ENCODE data around the gene E4F1.
"Not testable (repeated sequence)": the region's sequence is repeated elsewhere in the genome, so short reads cannot be mapped to it uniquely, and the experiment has no call there.

E4F1 gene

GRCh38 chr16:2266887-2267286, 43.5 kb downstream of the E4F1 start:
- in situ Hi-C loops (cut with MboI; ENCODE audit: low pct_unique_long_range_greater_than_20kb, low sequenced_read_pairs); DNase-seq: not testable (repeated sequence)

GRCh38 chr16:2267505-2267912, 44.1 kb downstream of the E4F1 start:
- DNase-seq; in situ Hi-C loops (cut with MboI; ENCODE audit: low pct_unique_long_range_greater_than_20kb, low sequenced_read_pairs): not testable (repeated sequence)

GRCh38 chr16:2267913-2268666, 44.7 kb downstream of the E4F1 start, which contains the start of gene RNPS1:
RNPS1 (minus strand) TSS chr16:2268126; CDS start chr16:2264643, 3,483 bp downstream.
- in situ Hi-C loops (cut with MboI; ENCODE audit: low pct_unique_long_range_greater_than_20kb, low sequenced_read_pairs), result no loop called here
- peak; percentile 98 for DNase-seq

GRCh38 chr16:2270070-2270462, 46.7 kb downstream of the E4F1 start:
- in situ Hi-C loops (cut with MboI; ENCODE audit: low pct_unique_long_range_greater_than_20kb, low sequenced_read_pairs), result no loop called here
- DNase-seq, result no peak

GRCh38 chr16:2270588-2271470, 47.4 kb downstream of the E4F1 start:
- no peak for DNase-seq
- in situ Hi-C loops (cut with MboI; ENCODE audit: low pct_unique_long_range_greater_than_20kb, low sequenced_read_pairs), result no loop called here

GRCh38 chr16:2271848-2272461, 48.6 kb downstream of the E4F1 start:
- in situ Hi-C loops (cut with MboI; ENCODE audit: low pct_unique_long_range_greater_than_20kb, low sequenced_read_pairs), result no loop called here
- no peak for DNase-seq

GRCh38 chr16:2273484-2273883, 50.1 kb downstream of the E4F1 start:
- DNase-seq, result no peak
- in situ Hi-C loops (cut with MboI; ENCODE audit: low pct_unique_long_range_greater_than_20kb, low sequenced_read_pairs), result no loop called here

GRCh38 chr16:2273931-2274330, 50.5 kb downstream of the E4F1 start:
- DNase-seq, result no peak
- in situ Hi-C loops (cut with MboI; ENCODE audit: low pct_unique_long_range_greater_than_20kb, low sequenced_read_pairs), result no loop called here

GRCh38 chr16:2275476-2276367, 52.3 kb downstream of the E4F1 start:
- in situ Hi-C loops (cut with MboI; ENCODE audit: low pct_unique_long_range_greater_than_20kb, low sequenced_read_pairs), result loop anchor here (25.0 kb wide), 1 partner anchor 387 kb away; no protein-coding TSS in a partner anchor
- DNase-seq, result no peak

GRCh38 chr16:2276368-2277195, 53.2 kb downstream of the E4F1 start:
- DNase-seq, result no peak
- in situ Hi-C loops (cut with MboI; ENCODE audit: low pct_unique_long_range_greater_than_20kb, low sequenced_read_pairs), result loop anchor here (25.0 kb wide), 1 partner anchor 386 kb away; no protein-coding TSS in a partner anchor

- DNase-seq, result no peak
- in situ Hi-C loops (cut with MboI; ENCODE audit: low pct_unique_long_range_greater_than_20kb, low sequenced_read_pairs), result loop anchor here (25.0 kb wide), 1 partner anchor 385 kb away; no protein-coding TSS in a partner anchor
Observed at GRCh38 chr16:2277466-2278271, 54.3 kb downstream of the E4F1 start.

- in situ Hi-C loops (cut with MboI; ENCODE audit: low pct_unique_long_range_greater_than_20kb, low sequenced_read_pairs), result loop anchor here (25.0 kb wide), 1 partner anchor 384 kb away; no protein-coding TSS in a partner anchor
- no peak for DNase-seq
Observed at GRCh38 chr16:2278272-2278608, 54.8 kb downstream of the E4F1 start.

GRCh38 chr16:2278956-2279800, 55.8 kb downstream of the E4F1 start:
- no peak for DNase-seq
- in situ Hi-C loops (cut with MboI; ENCODE audit: low pct_unique_long_range_greater_than_20kb, low sequenced_read_pairs), result loop anchor here (25.0 kb wide), 1 partner anchor 383 kb away; no protein-coding TSS in a partner anchor

- in situ Hi-C loops (cut with MboI; ENCODE audit: low pct_unique_long_range_greater_than_20kb, low sequenced_read_pairs), result loop anchor here (25.0 kb wide), 1 partner anchor 382 kb away; no protein-coding TSS in a partner anchor
- no peak for DNase-seq
Observed at GRCh38 chr16:2280461-2280860, 57.1 kb downstream of the E4F1 start.

GRCh38 chr16:2280981-2281542, 57.7 kb downstream of the E4F1 start:
- in situ Hi-C loops (cut with MboI; ENCODE audit: low pct_unique_long_range_greater_than_20kb, low sequenced_read_pairs), result loop anchor here (25.0 kb wide), 1 partner anchor 381 kb away; no protein-coding TSS in a partner anchor
- no peak for DNase-seq

- in situ Hi-C loops (cut with MboI; ENCODE audit: low pct_unique_long_range_greater_than_20kb, low sequenced_read_pairs), result loop anchor here (25.0 kb wide), 1 partner anchor 380 kb away; no protein-coding TSS in a partner anchor
- no peak for DNase-seq
Observed at GRCh38 chr16:2282262-2282661, 58.9 kb downstream of the E4F1 start.

All from KBM-7 (cell line).